Dedifferentiated amniotic fluid mesenchymal stem cell (primary cell): ENCODE measurements around the gene RGS14.
"Not testable (repeated sequence)": the region's sequence is repeated elsewhere in the genome, so short reads cannot be mapped to it uniquely, and the experiment has no call there.

ENCODE experiments used
- DNase-seq: peaks from one replicate; pipeline ENCODE4 v3.0.0-alpha.2; 2016; ENCODE audit errors: extremely low spot score

Gene RGS14

GRCh38 chr5:177346820-177347219 lies 10.9 kb upstream of the RGS14 start:
- no peak for DNase-seq

- DNase-seq: no peak
Measured at GRCh38 chr5:177347699-177348098, 10.0 kb upstream of the RGS14 start.

GRCh38 chr5:177349362-177349647 lies 8.4 kb upstream of the RGS14 start:
- no peak for DNase-seq

GRCh38 chr5:177349762-177350161 lies 8.0 kb upstream of the RGS14 start:
- DNase-seq: no peak

- DNase-seq: no peak
Measured at GRCh38 chr5:177350776-177351391, 6.8 kb upstream of the RGS14 start.

- DNase-seq: peak; percentile 97
Measured at GRCh38 chr5:177351392-177352329, 6.1 kb upstream of the RGS14 start, which contains the start of gene LMAN2. LMAN2 (minus strand) TSS chr5:177351668; CDS start chr5:177351647, 21 bp downstream.

GRCh38 chr5:177353093-177353492 lies 4.6 kb upstream of the RGS14 start:
- DNase-seq: no peak

- DNase-seq: no peak
Measured at GRCh38 chr5:177354256-177354655, 3.5 kb upstream of the RGS14 start.

GRCh38 chr5:177354711-177355110 lies 3.0 kb upstream of the RGS14 start:
- no peak for DNase-seq

- no peak for DNase-seq
Measured at GRCh38 chr5:177355162-177355867, 2.4 kb upstream of the RGS14 start.

GRCh38 chr5:177355868-177356168 lies 1.9 kb upstream of the RGS14 start:
- no peak for DNase-seq

GRCh38 chr5:177356746-177357145 lies 978 bp upstream of the RGS14 start:
- DNase-seq: no peak

GRCh38 chr5:177357146-177357458 lies 622 bp upstream of the RGS14 start:
- no peak for DNase-seq

- no peak for DNase-seq
Measured at GRCh38 chr5:177358370-177358819, 671 bp downstream of the RGS14 start.

GRCh38 chr5:177359451-177359851 lies 1.7 kb downstream of the RGS14 start:
- DNase-seq: no peak

- DNase-seq: no peak
Measured at GRCh38 chr5:177359860-177360259, 2.1 kb downstream of the RGS14 start.

GRCh38 chr5:177360740-177361139 lies 3.0 kb downstream of the RGS14 start:
- not testable (repeated sequence) for DNase-seq

GRCh38 chr5:177361418-177362291 lies 3.9 kb downstream of the RGS14 start:
- no peak for DNase-seq

GRCh38 chr5:177362292-177362609 lies 4.5 kb downstream of the RGS14 start:
- no peak for DNase-seq

- DNase-seq: no peak
Measured at GRCh38 chr5:177362610-177363507, 5.1 kb downstream of the RGS14 start.

GRCh38 chr5:177363565-177363964 lies 5.8 kb downstream of the RGS14 start:
- no peak for DNase-seq
